Colonic mucosa (tissue), 4 donors: ENCODE results near the gene WDR81. TPM values are rescaled to one million over a fixed set of nuclear protein-coding genes. Genes with fewer than 3 reads are reported as not detected.

Source experiments
- DNase-seq: peaks from one replicate; pipeline ENCODE4 v3.0.0-alpha.2; 2020
- H3K27ac ChIP-seq: fragments of 200-600 bp; one replicate; pipeline ENCODE4 v1.8.0; 2021
- H3K27me3 ChIP-seq: fragments of 200-600 bp; one replicate; pipeline ENCODE4 v1.8.0; 2021
- H3K36me3 ChIP-seq: fragments of 200-600 bp; one replicate; pipeline ENCODE4 v1.8.0; 2021
- H3K4me1 ChIP-seq: fragments of 200-600 bp; one replicate; pipeline ENCODE4 v1.8.0; 2021; ENCODE audit warnings: mild to moderate bottlenecking
- H3K4me3 ChIP-seq: fragments of 200-600 bp; one replicate; pipeline ENCODE4 v1.8.0; 2021
- H3K9ac ChIP-seq, 2 donors: one replicate each; pipeline ENCODE4 v1.7.0; 2013; ENCODE audit warnings: control low read depth in 2 of 2, low read depth in 2 of 2, low read length in 2 of 2
- H3K9me3 ChIP-seq: fragments of 200-600 bp; one replicate; pipeline ENCODE4 v1.8.0; 2021
- CTCF ChIP-seq: fragments of 200-600 bp; IDR thresholded peaks from one replicate; pipeline ENCODE4 v1.8.0; 2022; ENCODE audit warnings: antibody characterized with exemption, mild to moderate bottlenecking
- intact Hi-C: fragments of 100-400 bp; cut with DNase I; formaldehyde crosslinking; loops from one replicate; pipeline ENCODE4 v1.14.1; 2022
- total RNA-seq, 2 donors: library from RNA; stranded (reverse); fragmentation: NEBNext Ultra II Directional in 1 of 2; extraction: Animal tissue kit (Norgen Biotek cat#: 25700) in 1 of 2; gene quantifications; one replicate each; pipeline ENCODE4 v1.2.1, GENCODE V29; 2021
- donor health status: healthy.
- donor health status: DM: no; HTN: no; CAD: no.
- donor health status: DM: no; HTN: no; CAD: no.

Gene WDR81
- total RNA-seq, 2 donors from 2014 or later: 9.2 to 16.0 TPM

DNA sequence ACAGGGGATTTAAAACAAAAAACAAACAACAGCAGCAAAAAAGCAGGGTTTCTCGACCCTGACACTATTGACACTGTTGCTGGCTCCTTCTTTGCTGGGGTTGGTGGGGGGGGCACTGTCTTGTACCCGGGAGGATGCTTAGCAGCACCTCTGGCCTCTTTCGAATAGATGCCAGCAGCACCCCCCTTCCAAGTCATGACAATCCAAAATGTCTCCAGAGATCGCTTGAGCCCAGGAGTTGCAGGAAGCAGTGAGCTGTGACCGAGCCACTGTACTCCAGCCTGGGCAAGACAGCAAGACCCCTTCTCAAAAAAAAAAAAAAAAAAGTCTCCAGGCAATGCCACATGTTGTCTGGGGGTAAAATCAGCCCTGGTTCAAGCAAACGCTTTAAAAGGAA is 57.7 kb downstream of the WDR81 start:
- no peak for DNase-seq
- H3K4me3 ChIP-seq: no peak overlapping the region
- H3K9ac ChIP-seq: peak overlapping the region; percentile 32 to 50
- no peaks in the 10 kb centered on the region for H3K27me3 ChIP-seq
- no peak for TF ChIP-seq CTCF
- peaks cover 11% of the 10 kb centered on the region for H3K4me1 ChIP-seq
- H3K9me3 ChIP-seq: no peaks in the 10 kb centered on the region
- no peaks in the 10 kb centered on the region for H3K36me3 ChIP-seq
- peak overlapping the region; percentile 78 for H3K27ac ChIP-seq
- intact Hi-C loops: loop anchor here (5.0 kb wide), 1 partner anchor 50 kb away; no protein-coding TSS in a partner anchor

- H3K9me3 ChIP-seq: no peaks in the 10 kb centered on the region
- no peaks in the 10 kb centered on the region for H3K27me3 ChIP-seq
- H3K4me1 ChIP-seq: peaks cover 14% of the 10 kb centered on the region
- DNase-seq: no peak
- peak overlapping the region; percentile 78 for H3K27ac ChIP-seq
- intact Hi-C loops: loop anchor here (5.0 kb wide), 1 partner anchor 51 kb away; no protein-coding TSS in a partner anchor
- peak overlapping the region; percentile 58 to 70 for H3K9ac ChIP-seq
- H3K4me3 ChIP-seq: no peak overlapping the region
- no peaks in the 10 kb centered on the region for H3K36me3 ChIP-seq
- no peak for TF ChIP-seq CTCF
These were observed 58.8 kb downstream of the WDR81 start for GRCh38 chr17:1783271-1783670.

DNA sequence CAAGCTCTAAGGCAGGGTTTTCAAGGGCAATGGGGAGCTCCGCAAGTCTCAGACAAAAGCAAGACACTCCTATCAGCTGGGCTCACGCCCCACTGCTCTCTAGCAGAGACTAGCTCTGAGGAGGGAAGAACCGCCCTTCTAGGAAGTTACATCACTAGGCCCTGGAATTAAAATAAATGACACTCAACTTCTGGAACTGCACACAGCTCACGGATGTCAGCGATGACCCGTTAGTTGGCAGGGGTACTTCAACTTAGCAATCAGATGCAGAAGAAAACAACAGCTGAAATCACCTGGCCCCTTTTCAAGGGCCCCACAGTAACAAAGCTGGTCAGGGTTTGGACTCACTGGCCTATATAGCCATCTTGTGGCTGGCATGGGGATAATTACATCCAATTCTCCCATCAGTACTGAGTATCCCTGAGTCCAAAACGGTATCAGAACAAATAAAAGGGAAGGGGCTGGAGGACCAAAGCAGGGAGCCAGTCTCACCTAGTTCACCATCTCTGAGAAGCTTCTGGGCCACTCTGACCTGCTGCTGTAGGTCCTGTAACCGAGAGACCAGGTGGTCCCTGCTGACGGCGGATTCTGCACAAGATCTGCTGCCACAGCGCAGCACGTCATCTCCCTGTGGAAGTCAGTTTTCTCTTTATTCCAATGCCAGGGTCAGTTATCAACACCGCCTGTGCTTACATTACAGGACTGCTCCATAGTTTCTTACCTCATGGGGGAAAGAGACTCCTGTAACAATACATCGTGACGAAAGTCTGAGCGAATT is 59.5 kb downstream of the WDR81 start:
- no peaks in the 10 kb centered on the region for H3K36me3 ChIP-seq
- H3K9me3 ChIP-seq: no peaks in the 10 kb centered on the region
- H3K9ac ChIP-seq: peak overlapping the region in 1 of 2 donors; percentile 70
- H3K27ac ChIP-seq: peak overlapping the region; percentile 78
- peak; percentile 42 for TF ChIP-seq CTCF
- H3K4me1 ChIP-seq: peaks cover 14% of the 10 kb centered on the region
- DNase-seq: peak; percentile 52
- intact Hi-C loops: loop anchor here (5.0 kb wide), 1 partner anchor 52 kb away; no protein-coding TSS in a partner anchor
- H3K4me3 ChIP-seq: no peak overlapping the region
- no peaks in the 10 kb centered on the region for H3K27me3 ChIP-seq

GRCh38 chr17:1785930-1786329 is 61.4 kb downstream of the WDR81 start:
- Histone ChIP-seq H3K36me3 (no peaks in the 10 kb centered on the region), H3K27me3 (no peaks in the 10 kb centered on the region), H3K4me3 (no peak overlapping the region), H3K27ac (peak overlapping the region; percentile 65), H3K9ac (no peak overlapping the region), H3K9me3 (no peaks in the 10 kb centered on the region), H3K4me1 (peaks cover 9% of the 10 kb centered on the region)
- intact Hi-C loops: no loop called here
- DNase-seq: no peak
- TF ChIP-seq CTCF: no peak

DNA sequence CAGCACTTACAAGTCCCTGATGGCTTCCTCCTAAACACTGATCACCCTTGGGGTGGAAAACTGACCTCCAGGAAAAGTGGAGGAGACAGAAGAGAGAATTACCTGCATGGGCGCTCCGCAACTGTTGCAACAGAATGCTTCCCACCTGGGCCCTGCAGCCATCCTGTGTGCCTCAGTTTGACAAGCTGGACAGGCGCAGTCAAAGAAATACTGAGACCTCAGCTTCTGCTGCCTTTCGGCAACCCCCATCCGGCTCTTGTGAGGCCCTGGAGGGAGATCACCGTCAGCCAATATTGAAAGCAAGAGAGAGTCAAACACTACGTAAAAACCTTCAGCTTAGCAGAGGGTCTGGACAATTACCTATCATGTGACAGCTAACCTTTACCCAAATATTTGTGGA is 62.2 kb downstream of the WDR81 start:
- no peaks in the 10 kb centered on the region for H3K36me3 ChIP-seq
- H3K27me3 ChIP-seq: no peaks in the 10 kb centered on the region
- no peak for TF ChIP-seq CTCF
- no peak overlapping the region for H3K4me3 ChIP-seq
- no peak for DNase-seq
- peak overlapping the region; percentile 65 for H3K27ac ChIP-seq
- H3K4me1 ChIP-seq: peaks cover 9% of the 10 kb centered on the region
- H3K9me3 ChIP-seq: no peaks in the 10 kb centered on the region
- intact Hi-C loops: no loop called here
- H3K9ac ChIP-seq: peak overlapping the region in 1 of 2 donors; percentile 7
